Measurements from ENCODE around the gene CALHM4.

DNA sequence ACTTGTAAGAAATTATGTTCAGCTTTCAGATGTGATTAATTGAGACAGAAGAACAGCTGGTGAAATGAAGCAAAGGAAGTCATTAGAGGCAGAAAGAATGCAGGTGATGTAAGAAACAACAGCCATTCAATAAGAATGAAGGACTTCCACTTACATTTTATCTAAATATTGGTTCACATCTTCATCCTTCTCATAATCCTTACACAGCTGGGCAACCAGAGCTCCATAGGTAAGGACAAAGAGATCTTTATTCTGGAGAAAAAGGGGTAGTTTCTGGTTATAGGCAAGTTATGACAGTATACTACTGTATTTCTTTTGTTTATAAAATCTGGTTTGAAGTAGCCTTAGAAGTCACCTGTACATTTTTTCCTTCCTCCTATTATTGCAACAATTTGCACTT, 10.4 kb upstream of the CALHM4 start:
- no peak for TF ChIP-seq CTCF (IDR thresholded peaks at IDR 0.05)
- no peak for TF ChIP-seq POLR2A (IDR thresholded peaks at IDR 0.05)

All from esophagus squamous epithelium (tissue), 4 donors.